ENCODE measurements around the gene CSNK1A1.
"Not testable (repeated sequence)": the region's sequence is repeated elsewhere in the genome, so short reads cannot be mapped to it uniquely, and the experiment has no call there.

CSNK1A1 gene

GRCh38 chr5:149526845-149527590, 24.2 kb downstream of the CSNK1A1 start:
- no peak for DNase-seq

- no peak for DNase-seq
Measured at GRCh38 chr5:149521739-149522685, 29.2 kb downstream of the CSNK1A1 start.

GRCh38 chr5:149519601-149520000, 31.6 kb downstream of the CSNK1A1 start:
- DNase-seq: no peak

GRCh38 chr5:149518620-149519019, 32.6 kb downstream of the CSNK1A1 start:
- no peak for DNase-seq

GRCh38 chr5:149517461-149518122, 33.6 kb downstream of the CSNK1A1 start:
- DNase-seq: no peak

GRCh38 chr5:149514512-149514911, 36.7 kb downstream of the CSNK1A1 start:
- DNase-seq: no peak

- not testable (repeated sequence) for DNase-seq
Measured at GRCh38 chr5:149513372-149513947, 37.8 kb downstream of the CSNK1A1 start.

- no peak for DNase-seq
Measured at GRCh38 chr5:149510136-149510535, 41.1 kb downstream of the CSNK1A1 start.

- DNase-seq: no peak
Measured at GRCh38 chr5:149504677-149505076, 46.6 kb downstream of the CSNK1A1 start.

GRCh38 chr5:149503006-149503405, 48.2 kb downstream of the CSNK1A1 start:
- no peak for DNase-seq

GRCh38 chr5:149500922-149501582, 50.2 kb downstream of the CSNK1A1 start:
- no peak for DNase-seq

- DNase-seq: no peak
Measured at GRCh38 chr5:149498724-149499336, 52.4 kb downstream of the CSNK1A1 start.

- no peak for DNase-seq
Measured at GRCh38 chr5:149497357-149497756, 53.9 kb downstream of the CSNK1A1 start.

- no peak for DNase-seq
Measured at GRCh38 chr5:149496917-149497316, 54.3 kb downstream of the CSNK1A1 start.

- DNase-seq: no peak
Measured at GRCh38 chr5:149496166-149496565, 55.1 kb downstream of the CSNK1A1 start.

GRCh38 chr5:149495673-149496072, 55.6 kb downstream of the CSNK1A1 start:
- DNase-seq: no peak

- DNase-seq: no peak
Measured at GRCh38 chr5:149493316-149493715, 57.9 kb downstream of the CSNK1A1 start.

GRCh38 chr5:149492781-149493180, 58.5 kb downstream of the CSNK1A1 start:
- no peak for DNase-seq

- no peak for DNase-seq
Measured at GRCh38 chr5:149490599-149491485, 60.4 kb downstream of the CSNK1A1 start.

- DNase-seq: no peak
Measured at GRCh38 chr5:149489605-149490037, 61.6 kb downstream of the CSNK1A1 start.

All from activated CD4-positive, alpha-beta T cell treated with anti-CD3 and anti-CD28 coated beads for 4 hours (primary cell).